H1 (cell line): Measurements from ENCODE around the gene PLAU. TPM values are rescaled to one million over a fixed set of nuclear protein-coding genes. Genes with fewer than 3 reads are reported as not detected.

Experiments used
- ATF3 ChIP-seq: IDR thresholded peaks from 2 replicates; pipeline ENCODE4 v1.6.1; 2011; ENCODE audit warnings: low read depth, mild to moderate bottlenecking, low read length; ENCODE audit not compliant: insufficient read depth
- CBX5 ChIP-seq: fragments of 300-800, 300-1000 bp; sonication (generic); IDR thresholded peaks from 2 replicates; pipeline ENCODE4 v1.7.1; 2016; ENCODE audit warnings: antibody characterized with exemption, low read length, low read depth
- CHD1 ChIP-seq: IDR thresholded peaks from 2 replicates; pipeline ENCODE4 v1.6.1; 2012; ENCODE audit warnings: low read depth, low read length, improper control_type of control experiment
- CHD7 ChIP-seq: fragments of 300-600 bp; sonication (generic); IDR thresholded peaks from 2 replicates; pipeline ENCODE4 v1.7.1; 2012; ENCODE audit warnings: low read length, moderate library complexity, mild to moderate bottlenecking, inconsistent platforms; ENCODE audit not compliant: insufficient replicate concordance
- E2F6 ChIP-seq: IDR thresholded peaks from 2 replicates; pipeline ENCODE4 v1.6.1; 2012; ENCODE audit warnings: inconsistent platforms
- JUN ChIP-seq: IDR thresholded peaks from 2 replicates; pipeline ENCODE4 v1.6.1; 2011; ENCODE audit warnings: low read depth, mild to moderate bottlenecking, improper control_type of control experiment, low read length
- RFX5 ChIP-seq: IDR thresholded peaks from 2 replicates; pipeline ENCODE4 v1.6.1; 2011; ENCODE audit warnings: low read depth, low read length, improper control_type of control experiment, borderline replicate concordance
- TEAD4 ChIP-seq: IDR thresholded peaks from 2 replicates; pipeline ENCODE4 v1.6.1; 2012; ENCODE audit warnings: low read depth, low read length, inconsistent platforms, mixed read lengths
- polyA plus RNA-seq, 7 experiments: library from polyadenylated mRNA; depleted of rRNA in 3 of 7; stranded (reverse) in 5 of 7; unstranded in 2 of 7; fragments of >200 nt in 5 of 7; fragments of 200-250 nt in 2 of 7; gene quantifications; 1 replicate in 5 of 7; 2 replicates in 1 of 7; 4 replicates in 1 of 7; pipeline versions ENCODE4 v1.2.1 to v1.2.3, GENCODE V29; 2011 to 2013; ENCODE audit warnings: missing spikeins in 2 of 7, mixed read lengths in 2 of 7
- total RNA-seq: library from RNA; stranded (reverse); fragmentation: NEBNext Ultra II Directional; extraction: Animal tissue kit (Norgen Biotek cat#: 25700); gene quantifications from 2 replicates; pipeline ENCODE4 v1.2.1, GENCODE V29; 2021

PLAU gene
- total and polyA plus RNA-seq, 2 of the 8 experiments (the other 6 are each of a cell fraction or from before 2014, with no cell fraction given), result 16.2 to 26.1 TPM

- TF ChIP-seq CHD7, result no peak
- no peak for TF ChIP-seq CBX5
- TF ChIP-seq TEAD4, result no peak
- no peak for TF ChIP-seq JUN
- TF ChIP-seq E2F6, result no peak
- no peak for TF ChIP-seq RFX5
- no peak for TF ChIP-seq CHD1
- no peak for TF ChIP-seq ATF3
- TF ChIP-seq, all 59 proteins: peak for 0
These were observed 9.7 kb upstream of the PLAU start (continued) for GRCh38 chr10:73901261-73901660.
